Panc1 (cell line): Measurements from ENCODE around the gene GTF2A1L. TPM values are rescaled to one million over a fixed set of nuclear protein-coding genes. Genes with fewer than 3 reads are reported as not detected.

Experiments used
- ATAC-seq: fragments of 200-7000 bp; cut with Tn5 transposase; 2 replicates; pipeline ENCODE4 v1.9.1; 2020; ENCODE audit warnings: mild to moderate bottlenecking, moderate library complexity
- BruUV-seq: library from RNA; stranded (reverse); fragments of 400-500 nt; replicated peaks from 2 replicates; lab custom pipeline; 2021; lab: Mats Ljungman, UMichigan
- CTCF ChIA-PET: fragments of 300-600 bp; sonication (Branson Sonifier 250); formaldehyde crosslinking; loops from one replicate; lab custom pipeline; 2022; ENCODE audit warnings: antibody characterized with exemption; lab: Charles Lee
- POLR2A ChIA-PET: fragments of 300-600 bp; sonication (Branson Sonifier 250); formaldehyde crosslinking; loops from one replicate; lab custom pipeline; 2022; ENCODE audit warnings: antibody characterized with exemption; lab: Charles Lee
- DNase-seq: peaks from one replicate; pipeline ENCODE4 v3.0.0-alpha.2; 2010; ENCODE audit warnings: low read depth, low spot score
- H3K27ac ChIP-seq: 2 replicates; pipeline ENCODE4 v1.5.1; 2011; ENCODE audit warnings: mild to moderate bottlenecking, low read length, inconsistent platforms
- H3K27me3 ChIP-seq: fragments of 200-500 bp; sonication (Bioruptor generic); 2 replicates; pipeline ENCODE4 v1.6.0; 2014; ENCODE audit warnings: low read length, inconsistent platforms; ENCODE audit not compliant: control insufficient read depth, insufficient read depth
- H3K36me3 ChIP-seq: fragments of 200-500 bp; sonication (Bioruptor generic); 2 replicates; pipeline ENCODE4 v1.5.1; 2014; ENCODE audit warnings: inconsistent platforms, mild to moderate bottlenecking, low read length, moderate library complexity; ENCODE audit not compliant: control insufficient read depth, insufficient read depth
- H3K4me1 ChIP-seq: 2 replicates; pipeline ENCODE4 v1.5.1; 2011; ENCODE audit warnings: inconsistent platforms, mild to moderate bottlenecking, low read length, moderate library complexity; ENCODE audit not compliant: control insufficient read depth, insufficient read depth
- H3K4me3 ChIP-seq, 2 experiments: 2 replicates each; pipeline ENCODE4 v1.5.1; 2011 to 2012; ENCODE audit warnings: low read depth in 2 of 2, low read length in 2 of 2, mild to moderate bottlenecking in 2 of 2, inconsistent platforms in 1 of 2, moderate library complexity in 1 of 2
- H3K9me3 ChIP-seq: fragments of 200-500 bp; sonication (Bioruptor generic); 2 replicates; pipeline ENCODE4 v1.5.1; 2014; ENCODE audit warnings: low read depth, mild to moderate bottlenecking, inconsistent platforms, low read length, moderate library complexity; ENCODE audit not compliant: control insufficient read depth, insufficient read depth
- CTCF ChIP-seq: fragments of 450-650 bp; IDR thresholded peaks from 2 replicates; pipeline ENCODE4 v1.5.1; 2017; ENCODE audit warnings: mild to moderate bottlenecking
- POLR2AphosphoS5 ChIP-seq: IDR thresholded peaks from 2 replicates; pipeline ENCODE4 v1.6.1; 2012; ENCODE audit warnings: mild to moderate bottlenecking, low read depth, low read length, moderate library complexity
- REST ChIP-seq, 2 experiments: IDR thresholded peaks; 2 replicates each; pipeline ENCODE4 v1.6.1; 2011 to 2012; ENCODE audit warnings: low read depth in 2 of 2, control low read depth in 1 of 2, low read length in 1 of 2, mild to moderate bottlenecking in 1 of 2, moderate library complexity in 1 of 2; ENCODE audit not compliant: insufficient read depth in 1 of 2
- SIN3A ChIP-seq: IDR thresholded peaks from 2 replicates; pipeline ENCODE4 v1.6.1; 2012; ENCODE audit warnings: low read depth, mild to moderate bottlenecking, low read length, moderate library complexity, borderline replicate concordance; ENCODE audit not compliant: insufficient read depth
- TCF7L2 ChIP-seq: IDR thresholded peaks from 2 replicates; pipeline ENCODE4 v1.6.1; 2011; ENCODE audit warnings: mild to moderate bottlenecking, low read depth, low read length, inconsistent platforms
- in situ Hi-C: cut with HindIII; loops from 2 replicates; pipeline ENCODE4 v1.10.0; 2016; ENCODE audit warnings: low sequenced_read_pairs, low pct_unique_long_range_greater_than_20kb
- intact Hi-C: fragments of 100-400 bp; cut with micrococcal nuclease; formaldehyde crosslinking; loops from one replicate; pipeline ENCODE4 v1.10.0; 2022; ENCODE audit not compliant: unreplicated experiment
- total RNA-seq: library from RNA; stranded (reverse); gene quantifications from one replicate; pipeline ENCODE4 v1.2.1, GENCODE V29; 2021; ENCODE audit not compliant: unreplicated experiment

GTF2A1L gene
- total RNA-seq, 1 experiment from 2014 or later, result not detected

DNA sequence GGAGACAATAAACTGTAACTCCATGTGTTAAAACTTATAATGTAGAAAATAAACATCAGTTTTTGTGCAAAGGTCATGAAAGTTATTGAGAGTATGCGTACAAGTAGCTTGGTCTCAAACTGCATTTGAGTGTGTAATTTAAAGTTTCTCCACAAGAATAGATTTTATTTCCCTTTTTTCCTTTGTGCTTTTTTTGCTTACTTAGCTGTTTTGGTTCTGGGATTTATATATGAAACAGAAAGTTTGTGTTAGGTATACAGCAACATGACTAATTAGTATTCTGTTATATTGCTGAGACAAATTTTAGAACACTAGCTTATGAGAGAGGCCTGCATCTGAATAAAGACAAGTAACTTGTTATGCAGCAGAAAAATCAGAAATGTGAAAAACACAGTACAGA, 67.5 kb downstream of the GTF2A1L start:
- H3K4me3 ChIP-seq, result no peak overlapping the region
- no TSS peak for BruUV-seq
- no peak for TF ChIP-seq REST (IDR thresholded peaks at IDR 0.05; ENCODE audit: insufficient read depth in 1 of 2, low read depth in 2 of 2, low read length in 1 of 2)
- no peak for TF ChIP-seq SIN3A
- TF ChIP-seq POLR2AphosphoS5, result no peak
- TF ChIP-seq CTCF, result no peak
- no peak for TF ChIP-seq TCF7L2
- DNase-seq (no peak), ATAC-seq (no peak)
- ChIA-PET POLR2A (no interaction called here), CTCF (no interaction called here)
- no peak overlapping the region for H3K27ac ChIP-seq
- H3K36me3 ChIP-seq, result no peaks in the 10 kb centered on the region
- H3K9me3 ChIP-seq, result no peaks in the 10 kb centered on the region
- no peaks in the 10 kb centered on the region for H3K4me1 ChIP-seq
- intact Hi-C loops, result no loop called here
- H3K27me3 ChIP-seq, result peaks cover 4% of the 10 kb centered on the region
- in situ Hi-C loops, result no loop called here

GRCh38 chr2:48691935-48692691, 74.5 kb downstream of the GTF2A1L start:
- ChIA-PET CTCF (no interaction called here), POLR2A (no interaction called here)
- TF ChIP-seq CTCF (no peak), SIN3A (no peak), TCF7L2 (no peak), REST (IDR thresholded peaks at IDR 0.05; ENCODE audit: insufficient read depth in 1 of 2, low read depth in 2 of 2, low read length in 1 of 2) (no peak), POLR2AphosphoS5 (no peak)
- no peak overlapping the region for H3K4me3 ChIP-seq
- no TSS peak for BruUV-seq
- in situ Hi-C loops, result no loop called here
- intact Hi-C loops, result no loop called here
- no peaks in the 10 kb centered on the region for H3K36me3 ChIP-seq
- H3K27me3 ChIP-seq, result no peaks in the 10 kb centered on the region
- H3K4me1 ChIP-seq, result no peaks in the 10 kb centered on the region
- H3K9me3 ChIP-seq, result no peaks in the 10 kb centered on the region
- no peak for ATAC-seq
- DNase-seq, result no peak
- no peak overlapping the region for H3K27ac ChIP-seq
